ENCODE data around the gene UMAD1.

UMAD1 gene

DNA sequence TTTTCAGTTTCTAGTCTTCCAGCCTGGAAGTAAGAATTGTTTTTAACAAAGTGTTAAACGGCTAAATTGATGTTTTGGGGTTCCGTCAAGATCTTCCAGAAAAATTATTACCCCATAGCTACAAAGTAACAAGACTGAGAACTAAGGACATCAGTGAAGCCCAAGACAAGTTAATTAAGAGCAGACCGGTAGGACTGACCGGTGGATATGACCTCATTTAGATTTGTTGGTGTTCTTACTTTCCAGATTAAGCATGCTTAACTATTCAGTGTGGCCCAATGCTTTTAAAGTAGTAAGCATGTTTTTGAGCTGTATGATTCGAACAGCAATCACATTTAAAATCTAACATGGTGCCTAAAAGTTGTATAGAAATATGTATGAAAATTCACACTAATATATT is 151.0 kb downstream of the UMAD1 start:
- Histone ChIP-seq H3K4me3 (ENCODE audit: low read length) (no peak overlapping the region), H3K79me1 (ENCODE audit: low read length) (no peaks in the 10 kb centered on the region)

DNA sequence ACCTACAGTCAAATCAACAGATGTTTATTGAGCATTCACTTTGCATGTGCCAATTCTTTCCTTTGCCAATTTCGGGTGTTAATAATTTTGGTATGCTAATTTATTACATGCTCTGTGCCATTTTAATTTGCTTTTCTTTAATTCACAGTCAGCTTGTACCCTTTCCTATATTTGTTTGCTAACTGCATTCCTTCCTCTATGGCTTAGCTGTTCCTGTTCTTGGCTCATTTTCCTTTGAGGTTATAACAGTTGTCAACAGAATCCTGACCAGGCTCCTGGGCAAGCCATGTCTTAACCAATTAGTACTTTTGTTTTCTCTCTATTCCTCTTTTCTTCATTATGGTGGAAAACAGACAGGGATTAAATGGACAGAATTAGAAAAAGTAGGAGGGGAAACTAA is 151.5 kb downstream of the UMAD1 start:
- Histone ChIP-seq H2BK120ac (ENCODE audit: low read depth, low read length) (no peak overlapping the region), H2AK5ac (ENCODE audit: low read length) (no peak overlapping the region), H3K56ac (ENCODE audit: low read length) (no peak overlapping the region), H3K27ac (ENCODE audit: low read depth, low read length) (no peak overlapping the region), H2BK5ac (ENCODE audit: low read length) (no peak overlapping the region), H3K4me2 (ENCODE audit: low read length) (no peak overlapping the region), H3K27me3 (ENCODE audit: insufficient read depth, low read length, poor library complexity) (no peaks in the 10 kb centered on the region), H4K8ac (ENCODE audit: low read depth, low read length) (no peak overlapping the region), H3K23ac (ENCODE audit: low read length) (no peak overlapping the region), H3K79me1 (ENCODE audit: low read length) (no peaks in the 10 kb centered on the region), H2BK15ac (replicated peaks; ENCODE audit: low read depth) (no peak overlapping the region), H4K5ac (ENCODE audit: low read length) (no peak overlapping the region), H3K36me3 (ENCODE audit: control insufficient read depth, insufficient read depth, low read length) (no peaks in the 10 kb centered on the region), H3K4ac (ENCODE audit: low read depth, low read length) (no peak overlapping the region), H3K4me3 (ENCODE audit: low read length) (no peak overlapping the region), H3K4me1 (ENCODE audit: control insufficient read depth, low read depth, low read length) (peaks cover 11% of the 10 kb centered on the region), H3K9ac (ENCODE audit: low read length) (no peak overlapping the region), H3K79me2 (ENCODE audit: control insufficient read depth, insufficient read depth, low read length) (no peaks in the 10 kb centered on the region), H3K18ac (ENCODE audit: low read length) (no peak overlapping the region)
- WGBS (ENCODE audit: extremely low coverage, insufficient coverage, low lambda C conversion rate): no CpG with 5 or more reads among the region's 1 CpG
- DNase-seq: no peak

More for the DNA sequence above, 151.0 kb downstream of the UMAD1 start:
- H3K4me1 ChIP-seq (ENCODE audit: control insufficient read depth, low read depth, low read length): peaks cover 11% of the 10 kb centered on the region
- no peak overlapping the region for H2BK15ac ChIP-seq (replicated peaks; ENCODE audit: low read depth)
- no peak overlapping the region for H4K8ac ChIP-seq (ENCODE audit: low read depth, low read length)
- no CpG with 5 or more reads among the region's 5 CpGs for WGBS (ENCODE audit: extremely low coverage, insufficient coverage, low lambda C conversion rate)
- H3K79me2 ChIP-seq (ENCODE audit: control insufficient read depth, insufficient read depth, low read length): no peaks in the 10 kb centered on the region
- H3K27me3 ChIP-seq (ENCODE audit: insufficient read depth, low read length, poor library complexity): no peaks in the 10 kb centered on the region
- H3K18ac ChIP-seq (ENCODE audit: low read length): no peak overlapping the region
- no peak overlapping the region for H3K23ac ChIP-seq (ENCODE audit: low read length)
- H3K56ac ChIP-seq (ENCODE audit: low read length): no peak overlapping the region
- no peak overlapping the region for H3K9ac ChIP-seq (ENCODE audit: low read length)
- no peak overlapping the region for H2BK120ac ChIP-seq (ENCODE audit: low read depth, low read length)
- no peak for DNase-seq
- no peak overlapping the region for H2AK5ac ChIP-seq (ENCODE audit: low read length)
- no peak overlapping the region for H3K4me2 ChIP-seq (ENCODE audit: low read length)
- H3K36me3 ChIP-seq (ENCODE audit: control insufficient read depth, insufficient read depth, low read length): no peaks in the 10 kb centered on the region
- H3K27ac ChIP-seq (ENCODE audit: low read depth, low read length): no peak overlapping the region
- no peak overlapping the region for H2BK5ac ChIP-seq (ENCODE audit: low read length)
- no peak overlapping the region for H3K4ac ChIP-seq (ENCODE audit: low read depth, low read length)
- no peak overlapping the region for H4K5ac ChIP-seq (ENCODE audit: low read length)

GRCh38 chr7:7793249-7793648 is 152.7 kb downstream of the UMAD1 start:
- H3K4ac ChIP-seq (ENCODE audit: low read depth, low read length): no peak overlapping the region
- no peak overlapping the region for H3K4me2 ChIP-seq (ENCODE audit: low read length)
- H3K27me3 ChIP-seq (ENCODE audit: insufficient read depth, low read length, poor library complexity): no peaks in the 10 kb centered on the region
- no peak overlapping the region for H2BK15ac ChIP-seq (replicated peaks; ENCODE audit: low read depth)
- H3K9ac ChIP-seq (ENCODE audit: low read length): no peak overlapping the region
- no peak overlapping the region for H3K27ac ChIP-seq (ENCODE audit: low read depth, low read length)
- no peaks in the 10 kb centered on the region for H3K79me2 ChIP-seq (ENCODE audit: control insufficient read depth, insufficient read depth, low read length)
- no peak overlapping the region for H4K5ac ChIP-seq (ENCODE audit: low read length)
- no peaks in the 10 kb centered on the region for H3K36me3 ChIP-seq (ENCODE audit: control insufficient read depth, insufficient read depth, low read length)
- no peak overlapping the region for H3K18ac ChIP-seq (ENCODE audit: low read length)
- H3K56ac ChIP-seq (ENCODE audit: low read length): no peak overlapping the region
- H2AK5ac ChIP-seq (ENCODE audit: low read length): no peak overlapping the region
- peaks cover 11% of the 10 kb centered on the region for H3K4me1 ChIP-seq (ENCODE audit: control insufficient read depth, low read depth, low read length)
- H2BK5ac ChIP-seq (ENCODE audit: low read length): no peak overlapping the region
- no peak overlapping the region for H3K23ac ChIP-seq (ENCODE audit: low read length)
- H2BK120ac ChIP-seq (ENCODE audit: low read depth, low read length): no peak overlapping the region
- WGBS (ENCODE audit: extremely low coverage, insufficient coverage, low lambda C conversion rate): no CpG with 5 or more reads among the region's 2 CpGs
- H3K4me3 ChIP-seq (ENCODE audit: low read length): no peak overlapping the region
- no peak overlapping the region for H4K8ac ChIP-seq (ENCODE audit: low read depth, low read length)
- no peaks in the 10 kb centered on the region for H3K79me1 ChIP-seq (ENCODE audit: low read length)
- DNase-seq: peak; percentile 88

GRCh38 chr7:7793921-7794320 is 153.4 kb downstream of the UMAD1 start:
- no peak overlapping the region for H3K56ac ChIP-seq (ENCODE audit: low read length)
- peaks cover 11% of the 10 kb centered on the region for H3K4me1 ChIP-seq (ENCODE audit: control insufficient read depth, low read depth, low read length)
- no peaks in the 10 kb centered on the region for H3K79me1 ChIP-seq (ENCODE audit: low read length)
- H2BK5ac ChIP-seq (ENCODE audit: low read length): no peak overlapping the region
- H4K5ac ChIP-seq (ENCODE audit: low read length): no peak overlapping the region
- no peak overlapping the region for H3K9ac ChIP-seq (ENCODE audit: low read length)
- peak overlapping the region; percentile 36 for H3K4ac ChIP-seq (ENCODE audit: low read depth, low read length)
- DNase-seq: no peak
- peak overlapping the region; percentile 54 for H3K18ac ChIP-seq (ENCODE audit: low read length)
- H4K8ac ChIP-seq (ENCODE audit: low read depth, low read length): no peak overlapping the region
- no peaks in the 10 kb centered on the region for H3K79me2 ChIP-seq (ENCODE audit: control insufficient read depth, insufficient read depth, low read length)
- H3K23ac ChIP-seq (ENCODE audit: low read length): no peak overlapping the region
- no peak overlapping the region for H2AK5ac ChIP-seq (ENCODE audit: low read length)
- no peak overlapping the region for H2BK120ac ChIP-seq (ENCODE audit: low read depth, low read length)
- no peak overlapping the region for H3K4me3 ChIP-seq (ENCODE audit: low read length)
- no peaks in the 10 kb centered on the region for H3K27me3 ChIP-seq (ENCODE audit: insufficient read depth, low read length, poor library complexity)
- no peak overlapping the region for H2BK15ac ChIP-seq (replicated peaks; ENCODE audit: low read depth)
- no peak overlapping the region for H3K27ac ChIP-seq (ENCODE audit: low read depth, low read length)
- no peaks in the 10 kb centered on the region for H3K36me3 ChIP-seq (ENCODE audit: control insufficient read depth, insufficient read depth, low read length)
- no CpG with 5 or more reads among the region's 1 CpG for WGBS (ENCODE audit: extremely low coverage, insufficient coverage, low lambda C conversion rate)
- H3K4me2 ChIP-seq (ENCODE audit: low read length): no peak overlapping the region

DNA sequence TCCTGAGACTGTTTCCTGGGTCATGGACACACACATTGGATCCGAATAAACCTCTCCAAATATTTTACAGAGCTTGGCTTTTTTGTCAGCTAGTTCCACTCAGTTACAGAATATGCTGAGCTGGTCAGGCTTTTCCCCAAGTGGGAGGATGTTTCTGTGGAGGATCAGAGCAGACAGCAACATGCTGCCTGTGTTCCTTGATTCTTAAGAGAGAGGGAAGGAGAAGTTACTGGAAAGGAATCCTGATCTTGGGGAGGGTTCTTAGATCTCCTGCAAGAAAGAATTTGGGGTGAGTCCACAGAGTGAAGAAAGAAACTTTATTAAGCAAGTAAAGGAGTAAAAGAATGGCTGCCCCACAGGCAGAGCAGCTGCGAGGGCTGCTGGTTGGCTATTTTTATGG is 154.7 kb downstream of the UMAD1 start:
- peaks cover 11% of the 10 kb centered on the region for H3K4me1 ChIP-seq (ENCODE audit: control insufficient read depth, low read depth, low read length)
- no peak overlapping the region for H3K27ac ChIP-seq (ENCODE audit: low read depth, low read length)
- no peak overlapping the region for H4K8ac ChIP-seq (ENCODE audit: low read depth, low read length)
- DNase-seq: peak; percentile 23
- no peak overlapping the region for H4K5ac ChIP-seq (ENCODE audit: low read length)
- no peak overlapping the region for H2BK15ac ChIP-seq (replicated peaks; ENCODE audit: low read depth)
- no peak overlapping the region for H3K9ac ChIP-seq (ENCODE audit: low read length)
- no peaks in the 10 kb centered on the region for H3K79me1 ChIP-seq (ENCODE audit: low read length)
- no peak overlapping the region for H3K4me3 ChIP-seq (ENCODE audit: low read length)
- no peak overlapping the region for H3K4me2 ChIP-seq (ENCODE audit: low read length)
- no CpG with 5 or more reads among the region's 2 CpGs for WGBS (ENCODE audit: extremely low coverage, insufficient coverage, low lambda C conversion rate)
- peak overlapping the region; percentile 30 for H3K56ac ChIP-seq (ENCODE audit: low read length)
- no peak overlapping the region for H2BK5ac ChIP-seq (ENCODE audit: low read length)
- H3K4ac ChIP-seq (ENCODE audit: low read depth, low read length): no peak overlapping the region
- no peak overlapping the region for H2BK120ac ChIP-seq (ENCODE audit: low read depth, low read length)
- no peaks in the 10 kb centered on the region for H3K27me3 ChIP-seq (ENCODE audit: insufficient read depth, low read length, poor library complexity)
- H2AK5ac ChIP-seq (ENCODE audit: low read length): peak overlapping the region; percentile 59
- H3K36me3 ChIP-seq (ENCODE audit: control insufficient read depth, insufficient read depth, low read length): no peaks in the 10 kb centered on the region
- peak overlapping the region; percentile 70 for H3K18ac ChIP-seq (ENCODE audit: low read length)
- H3K79me2 ChIP-seq (ENCODE audit: control insufficient read depth, insufficient read depth, low read length): no peaks in the 10 kb centered on the region
- no peak overlapping the region for H3K23ac ChIP-seq (ENCODE audit: low read length)

DNA sequence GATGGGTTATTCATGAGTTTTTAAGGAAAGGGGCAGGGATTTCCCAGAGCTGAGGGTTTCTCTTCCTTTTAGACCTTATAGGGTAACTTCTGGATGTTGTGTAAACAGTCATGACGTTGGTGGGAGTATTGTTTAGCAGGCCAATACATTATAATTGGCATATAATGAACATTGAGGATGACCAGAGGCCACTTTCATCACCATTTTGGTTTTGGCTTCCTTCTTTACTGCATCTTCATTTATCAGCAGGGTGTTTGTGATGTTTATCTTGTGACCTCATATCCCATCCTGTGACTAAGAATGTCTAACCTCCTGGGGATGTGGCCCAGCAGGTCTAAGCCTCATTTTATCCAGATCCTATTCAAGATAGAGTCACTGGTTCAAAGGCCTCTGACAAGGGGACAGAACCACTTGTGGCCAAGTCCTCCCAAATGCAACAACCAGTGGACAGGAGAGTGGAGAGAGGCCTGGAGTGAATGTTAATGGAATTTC is 155.1 kb downstream of the UMAD1 start:
- H3K4me2 ChIP-seq (ENCODE audit: low read length): no peak overlapping the region
- H3K18ac ChIP-seq (ENCODE audit: low read length): peak overlapping the region; percentile 70
- H3K27ac ChIP-seq (ENCODE audit: low read depth, low read length): no peak overlapping the region
- peak; percentile 88 for DNase-seq
- H3K56ac ChIP-seq (ENCODE audit: low read length): no peak overlapping the region
- H3K36me3 ChIP-seq (ENCODE audit: control insufficient read depth, insufficient read depth, low read length): no peaks in the 10 kb centered on the region
- no peak overlapping the region for H4K8ac ChIP-seq (ENCODE audit: low read depth, low read length)
- no peak overlapping the region for H3K9ac ChIP-seq (ENCODE audit: low read length)
- no peak overlapping the region for H2BK120ac ChIP-seq (ENCODE audit: low read depth, low read length)
- no peak overlapping the region for H3K4ac ChIP-seq (ENCODE audit: low read depth, low read length)
- H3K79me2 ChIP-seq (ENCODE audit: control insufficient read depth, insufficient read depth, low read length): no peaks in the 10 kb centered on the region
- H3K27me3 ChIP-seq (ENCODE audit: insufficient read depth, low read length, poor library complexity): no peaks in the 10 kb centered on the region
- no peak overlapping the region for H2BK5ac ChIP-seq (ENCODE audit: low read length)
- H2BK15ac ChIP-seq (replicated peaks; ENCODE audit: low read depth): no peak overlapping the region
- H3K4me1 ChIP-seq (ENCODE audit: control insufficient read depth, low read depth, low read length): peaks cover 11% of the 10 kb centered on the region
- H2AK5ac ChIP-seq (ENCODE audit: low read length): no peak overlapping the region
- WGBS (ENCODE audit: extremely low coverage, insufficient coverage, low lambda C conversion rate): no CpG with 5 or more reads among the region's 1 CpG
- H3K23ac ChIP-seq (ENCODE audit: low read length): no peak overlapping the region
- H3K4me3 ChIP-seq (ENCODE audit: low read length): no peak overlapping the region
- H4K5ac ChIP-seq (ENCODE audit: low read length): no peak overlapping the region
- no peaks in the 10 kb centered on the region for H3K79me1 ChIP-seq (ENCODE audit: low read length)
